ENCODE data around the gene OPRM1. TPM values are rescaled to one million over a fixed set of nuclear protein-coding genes. Genes with fewer than 3 reads are reported as not detected.

The OPRM1 gene
- polyA plus RNA-seq, 1 donor (not counting 4 experiments of a cell fraction or from before 2014, with no cell fraction given), result not detected

DNA sequence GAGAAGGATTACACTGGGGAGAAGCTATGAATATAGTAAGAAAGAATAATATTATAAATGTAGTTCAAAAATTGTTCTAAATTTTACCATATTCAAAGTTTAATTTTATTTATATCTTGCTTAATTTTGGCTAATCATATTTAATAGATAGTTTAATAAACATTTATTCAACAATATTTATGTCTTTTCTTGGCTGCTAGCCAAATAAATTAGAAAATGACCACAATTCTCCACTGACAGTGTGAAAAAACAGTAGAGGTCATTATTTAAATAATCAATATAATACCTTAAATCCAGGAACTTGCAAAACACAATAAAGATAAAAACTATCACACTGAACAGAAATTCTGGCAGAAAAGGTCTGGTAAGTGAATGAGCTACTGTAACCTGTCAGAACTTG, 171.6 kb downstream of the OPRM1 start:
- Histone ChIP-seq H3K9ac (ENCODE audit: control insufficient read depth, extremely low read depth, insufficient read depth, low read length) (no peak overlapping the region), H3K4me3 (ENCODE audit: control insufficient read depth in 2 of 3, extremely low read depth in 1 of 3, insufficient read depth in 2 of 3, low read depth in 1 of 3, low read length in 3 of 3) (no peak overlapping the region), H3K9me1 (ENCODE audit: control insufficient read depth, extremely low read depth, insufficient read depth, low read length) (no peaks in the 10 kb centered on the region), H3K4me2 (ENCODE audit: control insufficient read depth, extremely low read depth, insufficient read depth, low read depth, low read length) (no peak overlapping the region), H3K9me3 (ENCODE audit: control insufficient read depth, low read depth, low read length) (no peaks in the 10 kb centered on the region), H2AFZ (ENCODE audit: control insufficient read depth, low read length) (no peak overlapping the region), H3K79me2 (ENCODE audit: control insufficient read depth, insufficient read depth, low read length) (no peaks in the 10 kb centered on the region), H3K4me1 (ENCODE audit: control insufficient read depth, extremely low read depth, insufficient read depth, low read length) (no peaks in the 10 kb centered on the region), H3K36me3 (ENCODE audit: control insufficient read depth in 2 of 2, extremely low read depth in 1 of 2, insufficient read depth in 2 of 2, low read length in 2 of 2) (no peaks in the 10 kb centered on the region), H3K27ac (ENCODE audit: control insufficient read depth, insufficient read depth, low read length) (no peak overlapping the region), H3K27me3 (ENCODE audit: control insufficient read depth, extremely low read depth, insufficient read depth, low read length) (no peaks in the 10 kb centered on the region), H4K20me1 (ENCODE audit: control insufficient read depth, extremely low read depth, insufficient read depth, low read length) (no peaks in the 10 kb centered on the region)
- DNase-seq (ENCODE audit: low read depth, low spot score) (no peak), FAIRE-seq (no peak)
- TF ChIP-seq EZH2 (IDR thresholded peaks at IDR 0.05; ENCODE audit: low read length) (no peak), CTCF (optimal IDR thresholded peaks at IDR 0.05 in 1 of 3, IDR thresholded peaks at IDR 0.05 in 1 of 3, conservative IDR thresholded peaks at IDR 0.05 in 1 of 3; ENCODE audit: extremely low read depth in 1 of 3, insufficient read depth in 2 of 3, low read length in 3 of 3) (no peak)
- dilution Hi-C loops (cut with MboI; ENCODE audit: extremely low pct_ligation_motif_present, low sequenced_read_pairs), result no loop called here

- no peaks in the 10 kb centered on the region for H3K4me1 ChIP-seq (ENCODE audit: control insufficient read depth, extremely low read depth, insufficient read depth, low read length)
- no peaks in the 10 kb centered on the region for H3K79me2 ChIP-seq (ENCODE audit: control insufficient read depth, insufficient read depth, low read length)
- H3K4me2 ChIP-seq (ENCODE audit: control insufficient read depth, extremely low read depth, insufficient read depth, low read depth, low read length), result no peak overlapping the region
- no peaks in the 10 kb centered on the region for H3K27me3 ChIP-seq (ENCODE audit: control insufficient read depth, extremely low read depth, insufficient read depth, low read length)
- no peak for TF ChIP-seq EZH2 (IDR thresholded peaks at IDR 0.05; ENCODE audit: low read length)
- no peak for TF ChIP-seq CTCF (optimal IDR thresholded peaks at IDR 0.05 in 1 of 3, IDR thresholded peaks at IDR 0.05 in 1 of 3, conservative IDR thresholded peaks at IDR 0.05 in 1 of 3; ENCODE audit: extremely low read depth in 1 of 3, insufficient read depth in 2 of 3, low read length in 3 of 3)
- H2AFZ ChIP-seq (ENCODE audit: control insufficient read depth, low read length), result no peak overlapping the region
- dilution Hi-C loops (cut with MboI; ENCODE audit: extremely low pct_ligation_motif_present, low sequenced_read_pairs), result no loop called here
- no peaks in the 10 kb centered on the region for H3K9me1 ChIP-seq (ENCODE audit: control insufficient read depth, extremely low read depth, insufficient read depth, low read length)
- DNase-seq (ENCODE audit: low read depth, low spot score), result no peak
- no peak overlapping the region for H3K27ac ChIP-seq (ENCODE audit: control insufficient read depth, insufficient read depth, low read length)
- no peak for FAIRE-seq
- H3K4me3 ChIP-seq (ENCODE audit: control insufficient read depth in 2 of 3, extremely low read depth in 1 of 3, insufficient read depth in 2 of 3, low read depth in 1 of 3, low read length in 3 of 3), result no peak overlapping the region
- no peak overlapping the region for H3K9ac ChIP-seq (ENCODE audit: control insufficient read depth, extremely low read depth, insufficient read depth, low read length)
- no peaks in the 10 kb centered on the region for H4K20me1 ChIP-seq (ENCODE audit: control insufficient read depth, extremely low read depth, insufficient read depth, low read length)
- H3K9me3 ChIP-seq (ENCODE audit: control insufficient read depth, low read depth, low read length), result no peaks in the 10 kb centered on the region
- no peaks in the 10 kb centered on the region for H3K36me3 ChIP-seq (ENCODE audit: control insufficient read depth in 2 of 2, extremely low read depth in 1 of 2, insufficient read depth in 2 of 2, low read length in 2 of 2)
These were observed 174.7 kb downstream of the OPRM1 start for GRCh38 chr6:154213782-154214181.
